ENCODE measurements around the gene MDK.
"Not testable (repeated sequence)": the region's sequence is repeated elsewhere in the genome, so short reads cannot be mapped to it uniquely, and the experiment has no call there.

- not testable (repeated sequence) for TF ChIP-seq ZNF626 (tag by site-specific recombination; IDR thresholded peaks at IDR 0.05); CTCF (tag by site-specific recombination; IDR thresholded peaks at IDR 0.05); KLF1 (tag by site-specific recombination; IDR thresholded peaks at IDR 0.05); ZNF274 (IDR thresholded peaks at IDR 0.05; ENCODE audit: low read length); ZNF274 (tag by site-specific recombination; IDR thresholded peaks at IDR 0.05; ENCODE audit: borderline replicate concordance); KLF8 (tag by site-specific recombination; IDR thresholded peaks at IDR 0.05); ZNF776 (tag by site-specific recombination; IDR thresholded peaks at IDR 0.05; ENCODE audit: borderline replicate concordance)
- TF ChIP-seq, protein P1, sequence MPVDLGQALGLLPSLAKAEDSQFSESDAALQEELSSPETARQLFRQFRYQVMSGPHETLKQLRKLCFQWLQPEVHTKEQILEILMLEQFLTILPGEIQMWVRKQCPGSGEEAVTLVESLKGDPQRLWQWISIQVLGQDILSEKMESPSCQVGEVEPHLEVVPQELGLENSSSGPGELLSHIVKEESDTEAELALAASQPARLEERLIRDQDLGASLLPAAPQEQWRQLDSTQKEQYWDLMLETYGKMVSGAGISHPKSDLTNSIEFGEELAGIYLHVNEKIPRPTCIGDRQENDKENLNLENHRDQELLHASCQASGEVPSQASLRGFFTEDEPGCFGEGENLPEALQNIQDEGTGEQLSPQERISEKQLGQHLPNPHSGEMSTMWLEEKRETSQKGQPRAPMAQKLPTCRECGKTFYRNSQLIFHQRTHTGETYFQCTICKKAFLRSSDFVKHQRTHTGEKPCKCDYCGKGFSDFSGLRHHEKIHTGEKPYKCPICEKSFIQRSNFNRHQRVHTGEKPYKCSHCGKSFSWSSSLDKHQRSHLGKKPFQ (tag by site-specific recombination; IDR thresholded peaks at IDR 0.05): not testable (repeated sequence)
Observed at GRCh38 chr11:46372501-46372900, 9.0 kb upstream of the MDK start.
